Cardiac fibroblast (primary cell): Measurements from ENCODE around the gene NEK11.
"Not testable (repeated sequence)": the region's sequence is repeated elsewhere in the genome, so short reads cannot be mapped to it uniquely, and the experiment has no call there.

ENCODE experiments used
- DNase-seq, 2 donors: peaks; one replicate each; pipeline versions ENCODE4 v3.0.0 to v3.0.0-alpha.2; 2010; ENCODE audit warnings: low read depth in 2 of 2
- H3K4me3 ChIP-seq, 2 donors: replicated peaks in 1 of 2; 1 replicate in 1 of 2; 2 replicates in 1 of 2; pipeline ENCODE4 v1.5.1; 2011; ENCODE audit warnings: low read depth in 2 of 2, low read length in 2 of 2, mild to moderate bottlenecking in 2 of 2, moderate library complexity in 1 of 2
- CTCF ChIP-seq: IDR thresholded peaks from one replicate; pipeline ENCODE4 v1.5.1; 2011; ENCODE audit warnings: low read depth, mild to moderate bottlenecking, low read length, inconsistent platforms

The NEK11 gene

GRCh38 chr3:131323014-131323413, 296.3 kb downstream of the NEK11 start:
- DNase-seq = no peak
- no peak overlapping the region for H3K4me3 ChIP-seq
- no peak for TF ChIP-seq CTCF

- DNase-seq = no peak
- no peak for TF ChIP-seq CTCF
- no peak overlapping the region for H3K4me3 ChIP-seq
Observed at GRCh38 chr3:131323792-131324191, 297.1 kb downstream of the NEK11 start.

GRCh38 chr3:131324923-131325322, 298.2 kb downstream of the NEK11 start:
- no peak for TF ChIP-seq CTCF
- DNase-seq = no peak
- no peak overlapping the region for H3K4me3 ChIP-seq

GRCh38 chr3:131326307-131326706, 299.6 kb downstream of the NEK11 start:
- peak; percentile 8 to 39 for DNase-seq
- no peak for TF ChIP-seq CTCF
- no peak overlapping the region for H3K4me3 ChIP-seq

- TF ChIP-seq CTCF = no peak
- no peak overlapping the region for H3K4me3 ChIP-seq
- DNase-seq = no peak
Observed at GRCh38 chr3:131328721-131329120, 302.0 kb downstream of the NEK11 start.

- no peak for DNase-seq
- no peak for TF ChIP-seq CTCF
- no peak overlapping the region for H3K4me3 ChIP-seq
Observed at GRCh38 chr3:131329774-131330173, 303.1 kb downstream of the NEK11 start.

- not testable (repeated sequence) for DNase-seq, H3K4me3 ChIP-seq
Observed at GRCh38 chr3:131331456-131332085, 304.9 kb downstream of the NEK11 start.
